GM21360 (cell line): ENCODE results near the gene MTG2.

ENCODE experiments used
- ATAC-seq: cut with Tn5 transposase; IDR thresholded peaks from one replicate; pipeline ENCODE4 v1.9.1; 2021; ENCODE audit warnings: mild to moderate bottlenecking, moderate library complexity; ENCODE audit not compliant: unreplicated experiment

MTG2 gene

DNA sequence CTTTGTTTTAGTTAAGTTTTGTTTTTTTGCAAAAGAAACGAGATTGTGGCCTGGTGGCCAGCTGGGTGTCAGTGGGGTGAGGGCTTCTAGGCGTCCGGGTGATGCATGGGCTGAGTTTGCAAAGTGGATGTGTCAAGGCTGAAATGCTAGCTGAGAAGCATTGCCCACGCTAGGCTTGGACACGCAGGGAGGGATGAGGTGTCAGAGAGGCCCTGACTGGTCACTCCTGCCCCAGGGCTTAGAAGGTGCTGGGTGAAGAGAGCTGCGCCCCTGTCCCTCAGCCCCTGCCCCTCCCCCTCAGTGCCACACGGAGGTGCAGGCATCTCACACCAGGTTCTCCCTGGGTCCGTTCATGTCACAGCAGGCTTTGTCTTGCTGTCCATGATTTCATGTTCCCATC is 63.6 kb downstream of the MTG2 start:
- no peak for ATAC-seq

DNA sequence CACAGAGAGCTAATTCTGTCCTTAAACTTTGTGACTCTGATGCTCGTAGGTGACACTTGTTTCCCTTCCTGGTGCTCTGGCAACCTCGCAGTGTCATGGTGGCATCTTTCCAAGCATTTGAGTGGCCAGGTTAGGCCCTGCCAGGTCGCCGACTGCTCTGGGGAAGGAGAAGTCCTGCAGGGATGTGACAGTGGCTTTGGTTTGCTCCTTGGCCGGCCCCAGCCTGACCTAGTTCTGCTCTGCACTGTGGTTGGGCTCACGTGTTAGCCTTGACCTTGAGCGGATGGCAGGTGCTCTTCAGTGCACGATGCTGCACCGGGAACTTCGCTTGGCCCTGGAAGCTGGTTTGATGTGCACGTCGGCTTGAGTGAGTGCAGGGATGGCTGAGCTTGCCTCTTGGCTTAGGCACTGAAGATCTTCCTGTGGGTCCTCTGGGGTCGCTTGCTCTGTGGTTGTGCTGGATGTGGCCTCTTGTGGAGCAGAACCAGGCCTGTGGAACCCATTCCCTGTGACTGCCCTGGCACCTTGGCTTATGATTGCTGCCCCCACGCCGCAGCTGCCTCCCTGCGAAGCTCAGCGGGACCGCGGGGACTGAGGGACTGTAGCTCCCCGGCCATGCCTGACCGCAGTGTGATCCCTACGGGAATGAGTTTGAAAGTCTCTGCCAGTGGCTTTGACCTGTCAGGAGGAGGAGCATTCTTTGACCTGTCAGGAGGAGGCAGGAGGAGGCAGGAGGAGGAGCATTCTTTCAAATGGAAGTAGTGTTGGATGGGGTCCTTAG is 64.2 kb downstream of the MTG2 start:
- no peak for ATAC-seq

DNA sequence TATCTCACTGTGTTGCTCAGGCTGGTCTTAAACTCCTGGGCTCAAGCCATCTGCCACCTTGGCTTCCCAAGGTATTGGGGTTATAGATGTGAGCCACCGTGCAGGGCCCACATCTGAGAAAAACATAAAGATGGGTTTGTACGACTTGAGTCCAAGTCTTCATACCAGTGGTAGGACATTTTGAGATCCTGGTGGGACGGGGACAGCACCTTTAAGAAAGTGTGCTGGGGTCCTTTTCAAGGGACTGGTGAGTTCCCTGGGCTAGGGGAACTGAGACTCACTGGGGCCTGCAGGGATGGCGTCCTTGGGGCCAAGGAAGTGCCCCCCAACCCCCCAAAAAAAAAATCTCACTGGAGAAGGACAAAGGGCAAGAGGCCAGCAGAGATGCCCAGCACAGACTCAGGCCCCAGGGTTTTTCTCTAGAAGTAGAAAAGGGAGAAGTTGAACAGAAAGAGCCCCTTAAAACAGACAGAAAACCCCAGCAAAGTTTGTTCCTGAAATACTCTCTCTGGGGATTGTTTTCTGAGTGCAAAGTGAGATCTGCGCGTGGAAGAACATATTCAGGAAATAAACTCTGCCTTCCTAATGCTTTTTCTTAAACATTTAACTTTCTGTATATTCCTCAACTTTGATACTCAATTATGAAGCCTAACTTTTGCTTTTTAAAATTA is 66.2 kb downstream of the MTG2 start:
- no peak for ATAC-seq

DNA sequence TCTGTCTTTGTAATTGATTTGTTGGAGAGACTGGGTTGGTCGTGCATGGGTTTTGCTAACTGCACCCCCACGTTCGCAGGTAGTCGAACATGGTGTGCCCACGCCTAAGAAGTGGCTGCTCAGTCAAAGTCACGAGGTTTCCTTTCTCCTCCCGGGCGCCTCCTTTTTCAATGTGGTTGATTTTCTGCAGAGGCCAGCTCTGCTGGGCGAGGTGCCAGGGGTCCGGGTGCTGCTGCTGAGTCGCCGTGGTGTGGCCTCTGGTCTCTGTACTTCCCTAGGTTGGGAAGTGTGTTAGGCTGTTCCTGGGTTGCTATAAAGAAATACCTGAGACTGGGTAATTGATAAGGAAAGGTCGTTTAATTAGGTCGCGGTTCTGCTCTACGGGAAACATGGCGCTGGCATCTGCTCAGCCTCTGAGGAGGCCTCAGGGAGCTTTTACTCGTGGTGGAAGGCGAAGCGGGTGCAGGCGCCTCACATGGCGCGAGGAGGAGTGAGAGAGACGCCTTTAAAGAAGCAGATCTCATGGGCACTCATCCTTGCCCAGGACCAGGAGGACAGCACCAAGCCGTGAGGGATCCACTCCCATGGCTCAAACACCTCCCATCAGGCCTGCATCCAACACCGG is 69.6 kb downstream of the MTG2 start:
- ATAC-seq, result no peak
